GM18858 (cell line): ENCODE results near the gene EYA4.

Source experiments
- ATAC-seq: cut with Tn5 transposase; IDR thresholded peaks from one replicate; pipeline ENCODE4 v1.9.1; 2021; ENCODE audit not compliant: unreplicated experiment

The EYA4 gene

GRCh38 chr6:133504158-133504557, 263.0 kb downstream of the EYA4 start:
- no peak for ATAC-seq

- ATAC-seq: no peak
These were observed 263.6 kb downstream of the EYA4 start for GRCh38 chr6:133504761-133505160.

- no peak for ATAC-seq
These were observed 264.5 kb downstream of the EYA4 start for GRCh38 chr6:133505681-133506080.

GRCh38 chr6:133512410-133513016, 271.4 kb downstream of the EYA4 start:
- ATAC-seq: no peak

GRCh38 chr6:133523816-133524215, 282.7 kb downstream of the EYA4 start:
- no peak for ATAC-seq

- no peak for ATAC-seq
These were observed 285.3 kb downstream of the EYA4 start for GRCh38 chr6:133526436-133526835.

GRCh38 chr6:133528566-133528965, 287.4 kb downstream of the EYA4 start:
- ATAC-seq: no peak

- ATAC-seq: no peak
These were observed 291.8 kb downstream of the EYA4 start for GRCh38 chr6:133532908-133533307.

- ATAC-seq: no peak
These were observed 298.5 kb downstream of the EYA4 start for GRCh38 chr6:133539502-133540259.

GRCh38 chr6:133540361-133540760, 299.2 kb downstream of the EYA4 start:
- ATAC-seq: no peak

GRCh38 chr6:133541040-133541439, 299.9 kb downstream of the EYA4 start:
- ATAC-seq: no peak

GRCh38 chr6:133542056-133542821, 301.1 kb downstream of the EYA4 start:
- ATAC-seq: no peak

- ATAC-seq: no peak
These were observed 303.3 kb downstream of the EYA4 start for GRCh38 chr6:133544419-133544818.

- no peak for ATAC-seq
These were observed 304.9 kb downstream of the EYA4 start for GRCh38 chr6:133546098-133546497.

GRCh38 chr6:133547136-133547535, 306.0 kb downstream of the EYA4 start:
- ATAC-seq: no peak

GRCh38 chr6:133548423-133549159, 307.4 kb downstream of the EYA4 start:
- ATAC-seq: no peak

- no peak for ATAC-seq
These were observed 308.2 kb downstream of the EYA4 start for GRCh38 chr6:133549371-133549801.

- ATAC-seq: no peak
These were observed 308.9 kb downstream of the EYA4 start for GRCh38 chr6:133550026-133550425.

- no peak for ATAC-seq
These were observed 310.3 kb downstream of the EYA4 start for GRCh38 chr6:133551436-133551835.

- no peak for ATAC-seq
These were observed 310.7 kb downstream of the EYA4 start for GRCh38 chr6:133551847-133552341.

- ATAC-seq: peak; percentile 58
These were observed 312.5 kb downstream of the EYA4 start for GRCh38 chr6:133553652-133554051.
